HepG2 (cell line): ENCODE measurements around the gene RHBDL1. TPM values are rescaled to one million over a fixed set of nuclear protein-coding genes. Genes with fewer than 3 reads are reported as not detected.

Source experiments
- ASH2L ChIP-seq: fragments of 300-600, 200-600 bp; sonication (generic); IDR thresholded peaks from 2 replicates; pipeline ENCODE4 v1.7.0; 2017; ENCODE audit warnings: low read depth, mild to moderate bottlenecking, moderate library complexity, mixed read lengths, low read length; ENCODE audit not compliant: insufficient read length
- CEBPG ChIP-seq: IDR thresholded peaks from 2 replicates; pipeline ENCODE4 v1.6.1; 2016
- HDAC1 ChIP-seq: sonication (generic); formaldehyde crosslinking; IDR thresholded peaks from 2 replicates; pipeline ENCODE4 v1.5.1; 2020; ENCODE audit warnings: mild to moderate bottlenecking, missing genetic modification reagents
- HDAC2 ChIP-seq: sonication (generic); formaldehyde crosslinking; IDR thresholded peaks from 2 replicates; pipeline ENCODE4 v1.4.0; 2020; ENCODE audit warnings: missing genetic modification reagents
- KMT2B ChIP-seq: IDR thresholded peaks from 2 replicates; pipeline ENCODE4 v1.6.1; 2016; ENCODE audit warnings: missing genetic modification reagents, missing compliant biosample characterization
- NR2C2 ChIP-seq: sonication (generic); formaldehyde crosslinking; IDR thresholded peaks from 2 replicates; pipeline ENCODE4 v1.4.0; 2020; ENCODE audit warnings: missing genetic modification reagents, mild to moderate bottlenecking, moderate library complexity, borderline replicate concordance
- ONECUT2 ChIP-seq: sonication (generic); formaldehyde crosslinking; IDR thresholded peaks from 2 replicates; pipeline ENCODE4 v1.4.0; 2020; ENCODE audit warnings: missing genetic modification reagents
- RCOR2 ChIP-seq: IDR thresholded peaks from 2 replicates; pipeline ENCODE4 v1.6.1; 2016; ENCODE audit warnings: missing biosample characterization, missing genetic modification reagents
- ZNF138 ChIP-seq: sonication (generic); formaldehyde crosslinking; IDR thresholded peaks from 2 replicates; pipeline ENCODE4 v1.5.0; 2020; ENCODE audit warnings: mild to moderate bottlenecking, low read depth, missing genetic modification reagents
- ZNF354B ChIP-seq: sonication (generic); formaldehyde crosslinking; IDR thresholded peaks from 2 replicates; pipeline ENCODE4 v1.8.0; 2022; ENCODE audit warnings: mild to moderate bottlenecking, missing genetic modification reagents
- ZNF737 ChIP-seq: sonication (generic); formaldehyde crosslinking; IDR thresholded peaks from 2 replicates; pipeline ENCODE4 v1.5.0; 2020; ENCODE audit warnings: missing genetic modification reagents, mild to moderate bottlenecking, borderline replicate concordance
- ZNF75D ChIP-seq: sonication (generic); formaldehyde crosslinking; IDR thresholded peaks from 2 replicates; pipeline ENCODE4 v1.8.1; 2023; ENCODE audit warnings: missing genetic modification reagents, mild to moderate bottlenecking, borderline replicate concordance
- polyA plus RNA-seq, 8 experiments: library from polyadenylated mRNA; depleted of rRNA in 3 of 8; stranded (reverse) in 7 of 8; unstranded in 1 of 8; fragments of >200 nt; fragmentation: Illumina TruSeq in 4 of 8; extraction: Trizol in 4 of 8; gene quantifications; 2 replicates each; pipeline versions ENCODE4 v1.2.1 to v1.2.3, GENCODE V29; 2011 to 2016; ENCODE audit warnings: low read depth in 4 of 8, missing spikeins in 1 of 8, mixed read lengths in 1 of 8; ENCODE audit not compliant: insufficient read depth in 1 of 8
- total RNA-seq, 5 experiments: library from RNA; depleted of rRNA; stranded (reverse); fragments of >200 nt; fragmentation: Illumina TruSeq; extraction: Trizol; gene quantifications; 2 replicates each; pipeline ENCODE4 v1.2.3, GENCODE V29; 2016; ENCODE audit warnings: low read depth in 1 of 5
- TF ChIP-seq, protein P1 (sequence below): sonication (generic); formaldehyde crosslinking; IDR thresholded peaks from 2 replicates; pipeline ENCODE4 v1.4.0; 2020; ENCODE audit warnings: missing genetic modification reagents
- TF ChIP-seq, protein P2 (sequence below): IDR thresholded peaks from 2 replicates; pipeline ENCODE4 v1.6.1; 2016; ENCODE audit warnings: mild to moderate bottlenecking
- TF ChIP-seq, protein P3 (sequence below): sonication (generic); formaldehyde crosslinking; conservative IDR thresholded peaks from 2 replicates; pipeline ENCODE4 v1.5.0; 2020; ENCODE audit warnings: missing genetic modification reagents
- TF ChIP-seq, protein P4 (sequence below): sonication (generic); formaldehyde crosslinking; IDR thresholded peaks from 2 replicates; pipeline ENCODE4 v1.4.0; 2020; ENCODE audit warnings: missing genetic modification reagents
- TF ChIP-seq, protein P5 (sequence below): sonication (generic); formaldehyde crosslinking; IDR thresholded peaks from 2 replicates; pipeline ENCODE4 v1.5.0; 2020; ENCODE audit warnings: mild to moderate bottlenecking, missing genetic modification reagents, borderline replicate concordance

RHBDL1 gene
- total and polyA plus RNA-seq, 2 of the 13 experiments (the other 11 are each of a cell fraction or from before 2014, with no cell fraction given): 1.8 to 3.8 TPM

DNA sequence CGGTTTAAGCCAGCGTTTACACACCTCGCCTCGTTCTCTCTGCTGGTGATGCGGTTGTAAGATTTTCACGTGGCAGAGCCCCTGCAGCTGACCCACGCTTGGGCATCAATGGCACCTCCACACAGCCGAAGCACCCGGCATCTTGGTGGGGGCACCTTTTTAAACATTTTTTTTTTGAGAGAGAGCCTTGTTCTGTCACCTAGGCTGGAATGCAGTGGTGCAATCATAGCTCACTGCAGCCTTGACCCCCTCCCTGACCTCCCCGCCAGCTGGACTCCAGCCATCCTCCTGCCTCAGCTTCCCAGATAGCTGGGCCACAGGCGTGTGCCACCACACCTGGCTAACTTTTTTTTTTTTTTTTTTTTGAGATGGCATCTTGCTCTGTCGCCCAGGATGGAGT, 21.4 kb upstream of the RHBDL1 start (continued):
- TF ChIP-seq CEBPG (CRISPR knock-in tag) (peak; percentile 78), ZNF138 (CRISPR knock-in tag) (no peak), ZNF75D (CRISPR knock-in tag) (no peak), ZNF354B (CRISPR knock-in tag) (no peak), HDAC1 (CRISPR knock-in tag) (peak; percentile 20; the same call in 1 of the 2 replicates), KMT2B (CRISPR knock-in tag) (no peak), RCOR2 (CRISPR knock-in tag) (no peak), ZNF737 (CRISPR knock-in tag) (no peak), HDAC2 (0 out of 2 replicates have a peak, but pooled peaks have one; percentile 29), NR2C2 (CRISPR knock-in tag) (peak; percentile 81), ONECUT2 (CRISPR knock-in tag) (no peak), ASH2L (peak; percentile 25)
- TF ChIP-seq, protein P1, sequence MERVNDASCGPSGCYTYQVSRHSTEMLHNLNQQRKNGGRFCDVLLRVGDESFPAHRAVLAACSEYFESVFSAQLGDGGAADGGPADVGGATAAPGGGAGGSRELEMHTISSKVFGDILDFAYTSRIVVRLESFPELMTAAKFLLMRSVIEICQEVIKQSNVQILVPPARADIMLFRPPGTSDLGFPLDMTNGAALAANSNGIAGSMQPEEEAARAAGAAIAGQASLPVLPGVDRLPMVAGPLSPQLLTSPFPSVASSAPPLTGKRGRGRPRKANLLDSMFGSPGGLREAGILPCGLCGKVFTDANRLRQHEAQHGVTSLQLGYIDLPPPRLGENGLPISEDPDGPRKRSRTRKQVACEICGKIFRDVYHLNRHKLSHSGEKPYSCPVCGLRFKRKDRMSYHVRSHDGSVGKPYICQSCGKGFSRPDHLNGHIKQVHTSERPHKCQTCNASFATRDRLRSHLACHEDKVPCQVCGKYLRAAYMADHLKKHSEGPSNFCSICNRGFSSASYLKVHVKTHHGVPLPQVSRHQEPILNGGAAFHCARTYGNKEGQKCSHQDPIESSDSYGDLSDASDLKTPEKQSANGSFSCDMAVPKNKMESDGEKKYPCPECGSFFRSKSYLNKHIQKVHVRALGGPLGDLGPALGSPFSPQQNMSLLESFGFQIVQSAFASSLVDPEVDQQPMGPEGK (CRISPR knock-in tag): peak; percentile 80
- TF ChIP-seq, protein P2, sequence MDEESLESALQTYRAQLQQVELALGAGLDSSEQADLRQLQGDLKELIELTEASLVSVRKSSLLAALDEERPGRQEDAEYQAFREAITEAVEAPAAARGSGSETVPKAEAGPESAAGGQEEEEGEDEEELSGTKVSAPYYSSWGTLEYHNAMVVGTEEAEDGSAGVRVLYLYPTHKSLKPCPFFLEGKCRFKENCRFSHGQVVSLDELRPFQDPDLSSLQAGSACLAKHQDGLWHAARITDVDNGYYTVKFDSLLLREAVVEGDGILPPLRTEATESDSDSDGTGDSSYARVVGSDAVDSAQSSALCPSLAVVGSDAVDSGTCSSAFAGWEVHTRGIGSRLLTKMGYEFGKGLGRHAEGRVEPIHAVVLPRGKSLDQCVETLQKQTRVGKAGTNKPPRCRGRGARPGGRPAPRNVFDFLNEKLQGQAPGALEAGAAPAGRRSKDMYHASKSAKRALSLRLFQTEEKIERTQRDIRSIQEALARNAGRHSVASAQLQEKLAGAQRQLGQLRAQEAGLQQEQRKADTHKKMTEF: 0 out of 2 replicates have a peak, but pooled peaks have one; percentile 37
- TF ChIP-seq, protein P3, sequence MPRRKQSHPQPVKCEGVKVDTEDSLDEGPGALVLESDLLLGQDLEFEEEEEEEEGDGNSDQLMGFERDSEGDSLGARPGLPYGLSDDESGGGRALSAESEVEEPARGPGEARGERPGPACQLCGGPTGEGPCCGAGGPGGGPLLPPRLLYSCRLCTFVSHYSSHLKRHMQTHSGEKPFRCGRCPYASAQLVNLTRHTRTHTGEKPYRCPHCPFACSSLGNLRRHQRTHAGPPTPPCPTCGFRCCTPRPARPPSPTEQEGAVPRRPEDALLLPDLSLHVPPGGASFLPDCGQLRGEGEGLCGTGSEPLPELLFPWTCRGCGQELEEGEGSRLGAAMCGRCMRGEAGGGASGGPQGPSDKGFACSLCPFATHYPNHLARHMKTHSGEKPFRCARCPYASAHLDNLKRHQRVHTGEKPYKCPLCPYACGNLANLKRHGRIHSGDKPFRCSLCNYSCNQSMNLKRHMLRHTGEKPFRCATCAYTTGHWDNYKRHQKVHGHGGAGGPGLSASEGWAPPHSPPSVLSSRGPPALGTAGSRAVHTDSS (CRISPR knock-in tag): no peak
- TF ChIP-seq, protein P4, sequence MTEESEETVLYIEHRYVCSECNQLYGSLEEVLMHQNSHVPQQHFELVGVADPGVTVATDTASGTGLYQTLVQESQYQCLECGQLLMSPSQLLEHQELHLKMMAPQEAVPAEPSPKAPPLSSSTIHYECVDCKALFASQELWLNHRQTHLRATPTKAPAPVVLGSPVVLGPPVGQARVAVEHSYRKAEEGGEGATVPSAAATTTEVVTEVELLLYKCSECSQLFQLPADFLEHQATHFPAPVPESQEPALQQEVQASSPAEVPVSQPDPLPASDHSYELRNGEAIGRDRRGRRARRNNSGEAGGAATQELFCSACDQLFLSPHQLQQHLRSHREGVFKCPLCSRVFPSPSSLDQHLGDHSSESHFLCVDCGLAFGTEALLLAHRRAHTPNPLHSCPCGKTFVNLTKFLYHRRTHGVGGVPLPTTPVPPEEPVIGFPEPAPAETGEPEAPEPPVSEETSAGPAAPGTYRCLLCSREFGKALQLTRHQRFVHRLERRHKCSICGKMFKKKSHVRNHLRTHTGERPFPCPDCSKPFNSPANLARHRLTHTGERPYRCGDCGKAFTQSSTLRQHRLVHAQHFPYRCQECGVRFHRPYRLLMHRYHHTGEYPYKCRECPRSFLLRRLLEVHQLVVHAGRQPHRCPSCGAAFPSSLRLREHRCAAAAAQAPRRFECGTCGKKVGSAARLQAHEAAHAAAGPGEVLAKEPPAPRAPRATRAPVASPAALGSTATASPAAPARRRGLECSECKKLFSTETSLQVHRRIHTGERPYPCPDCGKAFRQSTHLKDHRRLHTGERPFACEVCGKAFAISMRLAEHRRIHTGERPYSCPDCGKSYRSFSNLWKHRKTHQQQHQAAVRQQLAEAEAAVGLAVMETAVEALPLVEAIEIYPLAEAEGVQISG: peak; percentile 83
- TF ChIP-seq, protein P5, sequence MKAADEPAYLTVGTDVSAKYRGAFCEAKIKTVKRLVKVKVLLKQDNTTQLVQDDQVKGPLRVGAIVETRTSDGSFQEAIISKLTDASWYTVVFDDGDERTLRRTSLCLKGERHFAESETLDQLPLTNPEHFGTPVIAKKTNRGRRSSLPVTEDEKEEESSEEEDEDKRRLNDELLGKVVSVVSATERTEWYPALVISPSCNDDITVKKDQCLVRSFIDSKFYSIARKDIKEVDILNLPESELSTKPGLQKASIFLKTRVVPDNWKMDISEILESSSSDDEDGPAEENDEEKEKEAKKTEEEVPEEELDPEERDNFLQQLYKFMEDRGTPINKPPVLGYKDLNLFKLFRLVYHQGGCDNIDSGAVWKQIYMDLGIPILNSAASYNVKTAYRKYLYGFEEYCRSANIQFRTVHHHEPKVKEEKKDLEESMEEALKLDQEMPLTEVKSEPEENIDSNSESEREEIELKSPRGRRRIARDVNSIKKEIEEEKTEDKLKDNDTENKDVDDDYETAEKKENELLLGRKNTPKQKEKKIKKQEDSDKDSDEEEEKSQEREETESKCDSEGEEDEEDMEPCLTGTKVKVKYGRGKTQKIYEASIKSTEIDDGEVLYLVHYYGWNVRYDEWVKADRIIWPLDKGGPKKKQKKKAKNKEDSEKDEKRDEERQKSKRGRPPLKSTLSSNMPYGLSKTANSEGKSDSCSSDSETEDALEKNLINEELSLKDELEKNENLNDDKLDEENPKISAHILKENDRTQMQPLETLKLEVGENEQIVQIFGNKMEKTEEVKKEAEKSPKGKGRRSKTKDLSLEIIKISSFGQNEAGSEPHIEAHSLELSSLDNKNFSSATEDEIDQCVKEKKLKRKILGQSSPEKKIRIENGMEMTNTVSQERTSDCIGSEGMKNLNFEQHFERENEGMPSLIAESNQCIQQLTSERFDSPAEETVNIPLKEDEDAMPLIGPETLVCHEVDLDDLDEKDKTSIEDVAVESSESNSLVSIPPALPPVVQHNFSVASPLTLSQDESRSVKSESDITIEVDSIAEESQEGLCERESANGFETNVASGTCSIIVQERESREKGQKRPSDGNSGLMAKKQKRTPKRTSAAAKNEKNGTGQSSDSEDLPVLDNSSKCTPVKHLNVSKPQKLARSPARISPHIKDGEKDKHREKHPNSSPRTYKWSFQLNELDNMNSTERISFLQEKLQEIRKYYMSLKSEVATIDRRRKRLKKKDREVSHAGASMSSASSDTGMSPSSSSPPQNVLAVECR (CRISPR knock-in tag): peak; percentile 60; the same call in 1 of the 2 replicates
